ENCODE measurements around the gene GXYLT1.
"Not testable (repeated sequence)": the region's sequence is repeated elsewhere in the genome, so short reads cannot be mapped to it uniquely, and the experiment has no call there.

DNA sequence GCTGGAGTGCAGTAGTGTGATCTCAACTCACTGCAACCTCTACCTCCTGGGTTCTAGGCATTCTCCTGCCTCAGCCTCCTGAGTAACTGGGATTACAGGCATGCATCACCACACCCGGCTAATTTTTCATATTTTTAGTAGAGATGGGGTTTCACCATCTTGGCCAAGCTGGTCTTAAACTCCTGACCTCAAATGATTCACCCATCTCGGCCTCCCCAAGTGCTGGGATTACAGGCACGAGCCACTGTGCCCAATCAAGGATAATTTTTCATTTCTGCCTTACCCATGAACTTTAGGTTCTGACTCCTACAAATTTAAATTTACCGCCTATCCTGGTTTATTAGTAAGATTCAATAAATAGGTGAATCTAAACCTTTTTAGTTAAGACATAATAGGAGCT is 37.9 kb downstream of the GXYLT1 start:
- TF ChIP-seq, protein P1, sequence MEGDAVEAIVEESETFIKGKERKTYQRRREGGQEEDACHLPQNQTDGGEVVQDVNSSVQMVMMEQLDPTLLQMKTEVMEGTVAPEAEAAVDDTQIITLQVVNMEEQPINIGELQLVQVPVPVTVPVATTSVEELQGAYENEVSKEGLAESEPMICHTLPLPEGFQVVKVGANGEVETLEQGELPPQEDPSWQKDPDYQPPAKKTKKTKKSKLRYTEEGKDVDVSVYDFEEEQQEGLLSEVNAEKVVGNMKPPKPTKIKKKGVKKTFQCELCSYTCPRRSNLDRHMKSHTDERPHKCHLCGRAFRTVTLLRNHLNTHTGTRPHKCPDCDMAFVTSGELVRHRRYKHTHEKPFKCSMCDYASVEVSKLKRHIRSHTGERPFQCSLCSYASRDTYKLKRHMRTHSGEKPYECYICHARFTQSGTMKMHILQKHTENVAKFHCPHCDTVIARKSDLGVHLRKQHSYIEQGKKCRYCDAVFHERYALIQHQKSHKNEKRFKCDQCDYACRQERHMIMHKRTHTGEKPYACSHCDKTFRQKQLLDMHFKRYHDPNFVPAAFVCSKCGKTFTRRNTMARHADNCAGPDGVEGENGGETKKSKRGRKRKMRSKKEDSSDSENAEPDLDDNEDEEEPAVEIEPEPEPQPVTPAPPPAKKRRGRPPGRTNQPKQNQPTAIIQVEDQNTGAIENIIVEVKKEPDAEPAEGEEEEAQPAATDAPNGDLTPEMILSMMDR (IDR thresholded peaks at IDR 0.05): not testable (repeated sequence)
- TF ChIP-seq POLR2AphosphoS5 (IDR thresholded peaks at IDR 0.05): not testable (repeated sequence)

All from breast epithelium (tissue), 3 donors.